Dermis blood vessel endothelial cell (primary cell): ENCODE results near the gene ANKRD12. TPM values are rescaled to one million over a fixed set of nuclear protein-coding genes. Genes with fewer than 3 reads are reported as not detected.
A peak's percentile ranks its signal among the peaks of the same experiment; 100 is the strongest.
"Not testable (repeated sequence)": the region's sequence is repeated elsewhere in the genome, so short reads cannot be mapped to it uniquely, and the experiment has no call there.

Experiments
- DNase-seq: peaks from one replicate; pipeline ENCODE4 v3.0.0; 2010
- total RNA-seq: library from RNA; depleted of rRNA; stranded (reverse); fragments of >200 nt; gene quantifications from 2 replicates; pipeline ENCODE4 v1.2.3, GENCODE V29; 2014

Gene ANKRD12
- total RNA-seq, 1 donor from 2014 or later, result 50.2 TPM

DNA sequence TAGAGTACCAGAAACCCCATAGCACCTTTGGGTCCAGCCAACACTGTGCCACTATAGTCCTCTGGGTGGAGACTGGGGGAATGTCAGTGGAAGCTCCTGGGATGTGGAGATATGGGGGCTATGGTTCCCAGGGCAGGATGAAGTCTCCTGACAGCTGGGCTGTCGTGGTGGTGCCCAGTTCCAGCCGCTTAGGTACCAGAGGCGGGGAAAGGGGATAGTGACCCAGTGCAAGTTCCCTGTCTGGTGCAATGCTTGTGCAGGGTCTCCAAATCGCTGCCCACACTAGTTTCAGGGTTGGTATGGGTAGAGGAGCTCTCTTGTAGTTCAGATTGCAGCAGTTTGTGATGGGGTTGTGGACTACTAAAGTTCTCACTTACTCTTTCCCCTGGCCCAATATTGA is 97.9 kb downstream of the ANKRD12 start:
- DNase-seq, result no peak

DNA sequence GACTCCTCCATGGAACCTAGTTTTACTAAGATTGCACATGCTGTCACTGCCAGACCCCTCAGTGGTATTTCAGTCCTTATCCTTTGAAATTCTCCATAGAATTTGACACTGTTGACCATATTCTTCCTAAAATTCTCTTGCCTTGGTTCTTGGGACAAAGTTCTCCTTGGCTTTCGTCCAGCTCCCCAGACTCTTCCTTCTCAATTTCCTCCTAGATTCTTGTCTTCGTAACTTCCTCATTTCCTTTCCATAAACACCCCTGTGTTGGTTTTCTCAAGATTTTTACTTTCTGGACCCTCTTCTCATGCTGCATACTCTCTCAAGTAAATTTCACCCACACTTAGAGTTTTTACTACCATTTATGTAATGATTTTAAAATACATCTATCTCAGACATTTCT is 101.4 kb downstream of the ANKRD12 start:
- no peak for DNase-seq

GRCh38 chr18:9239720-9240119 is 103.1 kb downstream of the ANKRD12 start:
- DNase-seq, result no peak

GRCh38 chr18:9240270-9240669 is 103.7 kb downstream of the ANKRD12 start:
- no peak for DNase-seq

DNA sequence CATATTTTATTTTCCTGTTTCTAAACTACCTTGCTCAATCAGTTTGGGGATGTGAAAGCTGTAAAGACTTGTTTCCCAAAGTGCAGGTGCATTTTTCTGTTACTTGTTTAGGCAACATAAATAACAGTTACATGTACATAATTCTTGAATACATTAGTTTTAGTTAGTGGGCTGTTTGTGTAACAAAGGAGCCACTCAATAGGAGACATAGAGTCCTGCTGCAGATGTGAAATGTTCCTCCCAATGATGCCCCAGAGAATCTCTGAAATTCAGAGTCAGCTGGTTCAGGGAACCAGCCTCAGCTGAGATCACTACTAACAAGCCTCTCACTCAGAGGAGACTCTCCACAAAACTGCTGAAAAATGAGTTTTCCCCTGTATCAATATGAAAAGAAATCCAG is 106.4 kb downstream of the ANKRD12 start:
- no peak for DNase-seq

GRCh38 chr18:9244376-9244775 is 107.8 kb downstream of the ANKRD12 start:
- no peak for DNase-seq

- no peak for DNase-seq
These were observed 112.1 kb downstream of the ANKRD12 start for GRCh38 chr18:9248661-9249060.

GRCh38 chr18:9249254-9249653 is 112.7 kb downstream of the ANKRD12 start:
- no peak for DNase-seq

- DNase-seq, result no peak
These were observed 122.6 kb downstream of the ANKRD12 start for GRCh38 chr18:9259173-9259572.

GRCh38 chr18:9260388-9261380 is 124.1 kb downstream of the ANKRD12 start:
- DNase-seq, result no peak

DNA sequence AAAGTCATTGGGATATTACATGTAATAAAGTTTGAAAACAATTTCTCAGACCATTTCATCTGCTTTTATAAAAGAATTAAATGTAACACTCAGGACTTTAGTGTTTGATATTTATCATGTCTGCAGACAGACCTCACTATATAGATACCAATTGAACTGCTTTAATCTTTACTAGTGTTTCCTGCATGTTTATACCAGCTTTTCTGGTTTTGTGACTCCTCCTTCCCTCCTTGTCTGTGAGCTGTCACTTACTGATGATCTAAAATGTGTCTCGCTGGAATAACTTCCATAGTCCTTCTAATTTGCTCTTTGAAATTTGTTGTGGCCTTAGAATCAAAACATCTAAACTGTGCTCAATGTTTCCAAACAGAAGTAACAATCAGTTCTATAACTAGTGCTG is 126.7 kb downstream of the ANKRD12 start:
- DNase-seq, result no peak

DNA sequence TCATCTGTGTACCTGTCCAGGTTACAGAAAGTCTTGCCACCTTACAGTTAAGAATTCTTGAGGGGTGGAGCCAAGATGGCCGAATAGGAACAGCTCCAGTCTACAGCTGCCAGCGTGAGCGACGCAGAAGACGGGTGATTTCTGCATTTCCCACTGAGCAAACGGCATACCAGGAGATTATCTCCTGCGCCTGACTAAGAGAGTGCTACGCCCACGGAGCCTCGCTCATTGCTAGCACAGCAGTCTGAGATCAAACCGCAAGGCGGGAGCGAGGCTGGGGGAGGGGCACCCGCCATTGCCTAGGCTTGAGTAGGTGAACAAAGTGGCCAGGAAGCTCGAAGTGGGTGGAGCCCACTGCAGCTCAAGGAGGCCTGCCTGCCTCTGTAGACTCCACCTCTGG is 128.2 kb downstream of the ANKRD12 start:
- not testable (repeated sequence) for DNase-seq

- no peak for DNase-seq
These were observed 136.6 kb downstream of the ANKRD12 start for GRCh38 chr18:9273221-9273620.

DNA sequence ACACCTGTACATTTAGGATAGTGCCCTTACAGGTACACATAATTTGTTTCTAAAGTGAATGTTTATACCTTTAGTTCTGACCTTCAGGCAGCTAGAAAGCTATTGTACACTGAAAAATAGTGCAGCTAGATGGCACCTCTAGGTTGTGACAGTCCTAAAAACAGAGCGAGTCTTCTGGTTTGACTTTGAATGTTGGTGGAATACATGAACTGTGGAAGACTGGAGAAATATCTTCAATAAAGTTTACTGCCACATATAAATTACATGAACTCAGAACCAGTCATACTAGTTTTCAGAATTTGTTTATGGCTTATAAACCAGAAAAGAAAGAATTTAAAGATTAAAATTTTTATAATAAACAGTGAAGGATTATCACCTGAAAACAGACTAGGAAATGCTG is 139.3 kb downstream of the ANKRD12 start:
- DNase-seq, result no peak

- no peak for DNase-seq
These were observed 141.4 kb downstream of the ANKRD12 start for GRCh38 chr18:9278028-9278427.

DNA sequence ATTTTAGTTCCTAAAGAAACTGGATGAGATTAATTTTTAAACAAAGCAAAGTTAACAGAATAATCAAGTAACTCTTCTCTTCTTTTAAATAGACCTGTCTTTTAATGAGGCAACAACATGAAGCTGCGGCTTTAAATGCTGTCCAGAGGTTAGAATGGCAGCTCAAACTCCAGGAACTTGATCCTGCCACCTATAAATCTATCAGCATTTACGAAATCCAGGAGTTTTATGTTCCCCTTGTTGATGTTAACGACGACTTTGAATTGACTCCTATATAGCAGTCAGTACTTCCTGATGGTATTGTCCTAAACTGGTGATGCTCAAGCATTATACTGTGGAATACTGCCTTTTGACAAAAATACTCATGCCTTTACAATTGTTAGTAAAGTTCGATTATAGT is 144.3 kb downstream of the ANKRD12 start:
- DNase-seq, result no peak

- no peak for DNase-seq
These were observed 145.2 kb downstream of the ANKRD12 start for GRCh38 chr18:9281780-9282179.

DNA sequence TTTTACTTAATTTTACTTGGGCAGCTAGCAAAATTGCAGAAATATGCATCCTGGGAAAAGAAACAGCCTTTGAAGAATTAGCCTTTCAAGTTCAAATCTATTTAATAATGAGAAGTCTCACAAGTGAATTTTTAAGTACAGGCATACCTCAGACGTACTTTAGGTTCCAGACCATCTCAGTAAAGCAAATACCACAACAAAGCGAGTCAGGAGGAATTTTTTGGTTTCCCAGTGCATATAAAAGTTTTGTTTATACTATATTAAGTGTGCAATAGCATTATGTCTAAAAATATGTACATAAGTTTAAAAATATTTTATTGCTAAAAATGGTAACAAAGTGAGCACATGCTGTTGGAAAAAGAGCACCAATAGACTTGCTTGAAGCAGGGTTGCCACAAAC is 147.2 kb downstream of the ANKRD12 start:
- DNase-seq, result no peak

- DNase-seq, result no peak
These were observed 149.0 kb downstream of the ANKRD12 start for GRCh38 chr18:9285604-9286003.

DNA sequence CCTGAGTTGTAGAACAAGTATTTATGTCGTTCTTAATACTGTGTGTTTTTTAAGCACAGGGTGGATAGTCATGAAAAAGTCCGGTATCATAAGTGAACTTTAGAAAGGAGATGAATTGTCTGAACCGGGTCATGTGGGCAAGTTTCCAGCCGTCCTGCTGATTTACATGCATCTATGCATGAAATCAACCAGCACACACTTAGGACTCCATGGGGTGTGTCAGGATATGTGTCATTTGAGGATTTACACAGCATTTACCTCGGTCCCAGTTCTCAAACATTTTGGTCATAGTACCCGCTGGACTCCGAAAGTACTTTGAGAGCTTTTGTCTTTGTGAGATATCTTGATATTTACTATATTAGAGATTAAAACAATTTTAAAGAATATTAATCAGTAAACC is 150.5 kb downstream of the ANKRD12 start:
- DNase-seq, result peak; percentile 9

GRCh38 chr18:9289698-9290097 is 153.1 kb downstream of the ANKRD12 start:
- DNase-seq, result no peak

- peak; percentile 46 for DNase-seq
These were observed 153.6 kb downstream of the ANKRD12 start for GRCh38 chr18:9290156-9290555.

GRCh38 chr18:9292047-9292446 is 155.5 kb downstream of the ANKRD12 start:
- no peak for DNase-seq

GRCh38 chr18:9293948-9294347 is 157.4 kb downstream of the ANKRD12 start:
- no peak for DNase-seq
